HG02678 (cell line): Measurements from ENCODE around the gene ANXA11.

Source experiments
- ATAC-seq: cut with Tn5 transposase; IDR thresholded peaks from one replicate; pipeline ENCODE4 v1.9.1; 2021; ENCODE audit warnings: mild to moderate bottlenecking, moderate library complexity; ENCODE audit not compliant: unreplicated experiment

The ANXA11 gene

DNA sequence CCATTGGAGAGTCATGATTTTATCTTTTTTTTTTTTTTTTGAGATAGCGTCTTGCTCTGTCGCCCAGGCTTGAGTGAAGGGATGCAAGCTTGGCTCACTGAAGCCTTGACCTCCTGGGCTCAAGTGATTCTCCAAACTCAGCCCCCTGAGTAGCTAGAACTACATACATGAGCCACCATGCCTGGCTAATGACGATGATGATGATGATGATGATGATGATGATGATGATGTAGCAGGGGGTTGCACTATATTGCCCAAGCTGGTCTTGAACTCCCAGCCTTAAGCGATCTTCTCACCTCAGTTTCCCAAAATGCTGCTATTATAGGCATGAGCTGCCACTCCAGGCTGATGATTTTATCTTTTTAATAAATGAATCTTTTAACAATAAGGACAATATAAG, 86.7 kb downstream of the ANXA11 start:
- no peak for ATAC-seq

- no peak for ATAC-seq
These were observed 94.4 kb downstream of the ANXA11 start for GRCh38 chr10:80110986-80111385.

DNA sequence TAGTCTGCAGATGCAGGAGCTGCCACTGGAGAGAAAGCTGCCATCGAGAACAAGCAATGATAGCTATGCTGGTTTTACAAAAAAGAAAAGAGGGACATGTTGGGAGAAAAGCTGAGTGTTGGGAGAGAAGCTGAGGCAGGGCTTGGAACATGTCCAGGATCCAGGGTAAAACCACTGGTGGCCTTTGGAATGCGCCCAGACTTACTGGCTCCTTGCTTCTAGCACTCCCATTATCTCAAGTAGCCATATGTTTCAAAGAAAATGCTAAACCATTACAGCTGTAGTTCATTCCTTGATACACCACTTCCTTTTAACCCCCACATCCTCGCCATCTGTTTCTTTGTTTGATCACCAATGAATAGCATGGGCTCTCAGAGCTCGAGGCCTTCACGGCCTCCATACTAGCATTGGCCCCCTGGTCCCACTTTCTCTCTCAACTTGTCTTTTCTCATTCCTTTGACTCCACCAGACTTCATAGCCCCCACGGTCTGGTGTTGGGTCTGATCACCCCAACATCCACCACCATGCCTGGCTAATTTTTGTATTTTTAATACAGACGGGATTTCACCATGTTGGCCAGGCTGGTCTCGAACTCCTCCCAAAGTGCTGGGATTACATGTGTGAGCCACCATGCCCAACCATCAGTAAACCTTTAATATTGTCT, 96.6 kb downstream of the ANXA11 start:
- no peak for ATAC-seq

GRCh38 chr10:80104066-80104926, 101.0 kb downstream of the ANXA11 start:
- peak; percentile 55 for ATAC-seq
